IPS-18a (cell line): ENCODE data around the gene UROC1.

Source experiments
- H3K27ac ChIP-seq: one replicate; pipeline ENCODE4 v1.5.1; 2013; ENCODE audit warnings: low read length
- H3K27me3 ChIP-seq: one replicate; pipeline ENCODE4 v1.6.1; 2013; ENCODE audit warnings: mild to moderate bottlenecking, low read length; ENCODE audit not compliant: control insufficient read depth, insufficient read depth
- H3K36me3 ChIP-seq: one replicate; pipeline ENCODE4 v1.6.1; 2013; ENCODE audit warnings: low read depth, low read length; ENCODE audit not compliant: control insufficient read depth
- H3K4me1 ChIP-seq: one replicate; pipeline ENCODE4 v1.6.1; 2013; ENCODE audit warnings: low read depth, low read length; ENCODE audit not compliant: control insufficient read depth
- H3K4me3 ChIP-seq: one replicate; pipeline ENCODE4 v1.5.1; 2013; ENCODE audit warnings: low read length
- H3K9ac ChIP-seq: one replicate; pipeline ENCODE4 v1.6.1; 2013; ENCODE audit warnings: mild to moderate bottlenecking, low read length, moderate library complexity
- H3K9me3 ChIP-seq: one replicate; pipeline ENCODE4 v1.6.1; 2013; ENCODE audit warnings: low read depth, low read length; ENCODE audit not compliant: control insufficient read depth

The UROC1 gene

GRCh38 chr3:126552688-126553283 is 35.2 kb upstream of the UROC1 start:
- Histone ChIP-seq H3K36me3 (no peaks in the 10 kb centered on the region), H3K9me3 (no peaks in the 10 kb centered on the region), H3K9ac (no peak overlapping the region), H3K27me3 (no peaks in the 10 kb centered on the region), H3K4me1 (peaks cover 17% of the 10 kb centered on the region), H3K27ac (no peak overlapping the region), H3K4me3 (no peak overlapping the region)

GRCh38 chr3:126551839-126552687 is 34.5 kb upstream of the UROC1 start:
- no peak overlapping the region for H3K9ac ChIP-seq
- peaks cover 20% of the 10 kb centered on the region for H3K4me1 ChIP-seq
- H3K9me3 ChIP-seq, result no peaks in the 10 kb centered on the region
- no peaks in the 10 kb centered on the region for H3K36me3 ChIP-seq
- no peak overlapping the region for H3K4me3 ChIP-seq
- no peaks in the 10 kb centered on the region for H3K27me3 ChIP-seq
- no peak overlapping the region for H3K27ac ChIP-seq

GRCh38 chr3:126551121-126551838 is 33.7 kb upstream of the UROC1 start:
- H3K27me3 ChIP-seq, result no peaks in the 10 kb centered on the region
- H3K4me1 ChIP-seq, result peaks cover 20% of the 10 kb centered on the region
- H3K36me3 ChIP-seq, result no peaks in the 10 kb centered on the region
- H3K4me3 ChIP-seq, result no peak overlapping the region
- H3K9ac ChIP-seq, result no peak overlapping the region
- no peaks in the 10 kb centered on the region for H3K9me3 ChIP-seq
- no peak overlapping the region for H3K27ac ChIP-seq

GRCh38 chr3:126550488-126551051 is 33.0 kb upstream of the UROC1 start:
- peaks cover 20% of the 10 kb centered on the region for H3K4me1 ChIP-seq
- no peak overlapping the region for H3K9ac ChIP-seq
- no peaks in the 10 kb centered on the region for H3K27me3 ChIP-seq
- no peak overlapping the region for H3K4me3 ChIP-seq
- no peaks in the 10 kb centered on the region for H3K36me3 ChIP-seq
- H3K9me3 ChIP-seq, result no peaks in the 10 kb centered on the region
- H3K27ac ChIP-seq, result no peak overlapping the region

- no peaks in the 10 kb centered on the region for H3K9me3 ChIP-seq
- no peaks in the 10 kb centered on the region for H3K27me3 ChIP-seq
- H3K9ac ChIP-seq, result no peak overlapping the region
- no peak overlapping the region for H3K4me3 ChIP-seq
- H3K27ac ChIP-seq, result no peak overlapping the region
- H3K4me1 ChIP-seq, result peaks cover 20% of the 10 kb centered on the region
- no peaks in the 10 kb centered on the region for H3K36me3 ChIP-seq
These were observed 32.4 kb upstream of the UROC1 start for GRCh38 chr3:126549861-126550487.

- H3K9ac ChIP-seq, result no peak overlapping the region
- peaks cover 20% of the 10 kb centered on the region for H3K4me1 ChIP-seq
These were observed 31.2 kb upstream of the UROC1 start for GRCh38 chr3:126548556-126549466.

GRCh38 chr3:126547721-126548120 is 30.1 kb upstream of the UROC1 start:
- H3K27ac ChIP-seq, result no peak overlapping the region
- H3K36me3 ChIP-seq, result no peaks in the 10 kb centered on the region
- no peak overlapping the region for H3K4me3 ChIP-seq
- no peak overlapping the region for H3K9ac ChIP-seq
- H3K4me1 ChIP-seq, result peaks cover 20% of the 10 kb centered on the region
- H3K27me3 ChIP-seq, result no peaks in the 10 kb centered on the region
- H3K9me3 ChIP-seq, result no peaks in the 10 kb centered on the region

More at GRCh38 chr3:126548556-126549466, 31.2 kb upstream of the UROC1 start:
- no peaks in the 10 kb centered on the region for H3K36me3 ChIP-seq
- H3K9me3 ChIP-seq, result no peaks in the 10 kb centered on the region
- peak overlapping the region; percentile 21 for H3K4me3 ChIP-seq
- H3K27ac ChIP-seq, result no peak overlapping the region
- H3K27me3 ChIP-seq, result no peaks in the 10 kb centered on the region

GRCh38 chr3:126546549-126547239 is 29.1 kb upstream of the UROC1 start:
- Histone ChIP-seq H3K36me3 (no peaks in the 10 kb centered on the region), H3K27ac (no peak overlapping the region), H3K27me3 (no peaks in the 10 kb centered on the region), H3K4me1 (peaks cover 20% of the 10 kb centered on the region), H3K9ac (no peak overlapping the region), H3K9me3 (no peaks in the 10 kb centered on the region), H3K4me3 (no peak overlapping the region)

GRCh38 chr3:126546013-126546412 is 28.4 kb upstream of the UROC1 start:
- Histone ChIP-seq H3K36me3 (no peaks in the 10 kb centered on the region), H3K9me3 (no peaks in the 10 kb centered on the region), H3K27me3 (no peaks in the 10 kb centered on the region), H3K9ac (no peak overlapping the region), H3K4me1 (peaks cover 20% of the 10 kb centered on the region), H3K4me3 (no peak overlapping the region), H3K27ac (no peak overlapping the region)

GRCh38 chr3:126545544-126545943 is 28.0 kb upstream of the UROC1 start:
- Histone ChIP-seq H3K9ac (no peak overlapping the region), H3K4me3 (no peak overlapping the region), H3K27ac (no peak overlapping the region), H3K9me3 (no peaks in the 10 kb centered on the region), H3K27me3 (no peaks in the 10 kb centered on the region), H3K36me3 (no peaks in the 10 kb centered on the region), H3K4me1 (peaks cover 20% of the 10 kb centered on the region)
